Body of pancreas (tissue), 4 donors: ENCODE data around the gene WFIKKN1. TPM values are rescaled to one million over a fixed set of nuclear protein-coding genes. Genes with fewer than 3 reads are reported as not detected.

Experiments
- ATAC-seq: fragments of 150-250 bp; one replicate; pipeline ENCODE4 v1.9.1; 2016
- DNase-seq, 4 donors: peaks; one replicate each; pipeline ENCODE4 v3.0.0-alpha.2; 2019
- H3K27ac ChIP-seq, 4 donors: fragments of 200-600 bp; sonication (generic); 1 replicate in 3 of 4; 2 replicates in 1 of 4; pipeline versions ENCODE4 v1.5.1 to v1.6.1; 2016 to 2019; ENCODE audit warnings: mild to moderate bottlenecking in 1 of 4, mixed read lengths in 1 of 4, moderate library complexity in 1 of 4
- H3K27me3 ChIP-seq, 2 donors: fragments of 200-600 bp; sonication (generic); one replicate each; pipeline ENCODE4 v1.6.0; 2016; ENCODE audit warnings: mild to moderate bottlenecking in 1 of 2
- H3K36me3 ChIP-seq, 2 donors: fragments of 200-600 bp; sonication (generic); replicated peaks in 1 of 2; 2 replicates each; pipeline ENCODE4 v1.5.1; 2016; ENCODE audit warnings: low read depth in 2 of 2; ENCODE audit not compliant: insufficient read depth in 1 of 2
- H3K4me1 ChIP-seq: fragments of 200-600 bp; sonication (generic); one replicate; pipeline ENCODE4 v1.6.0; 2016
- H3K4me3 ChIP-seq, 2 donors: fragments of 200-600 bp; sonication (generic); 1 replicate in 1 of 2; 2 replicates in 1 of 2; pipeline ENCODE4 v1.5.1; 2016 to 2019
- H3K9me3 ChIP-seq, 3 donors: fragments of 200-600 bp; sonication (generic); 1 replicate in 2 of 3; 2 replicates in 1 of 3; pipeline ENCODE4 v1.5.1; 2016
- POLR2A ChIP-seq, 3 donors: fragments of 450-650 bp; IDR thresholded peaks; one replicate each; pipeline ENCODE4 v1.6.1; 2016; ENCODE audit warnings: antibody characterized with exemption in 3 of 3, mild to moderate bottlenecking in 2 of 3
- WGBS, 2 donors: methylation state at CpG; one replicate each; pipeline ENCODE4 v1.1.5; 2017; 5-methylcytosine and 5-hydroxymethylcytosine counted together
- intact Hi-C: fragments of 100-400 bp; cut with DNase I; formaldehyde crosslinking; loops from one replicate; pipeline ENCODE4 v1.15.1; 2023
- total RNA-seq, 2 donors: library from RNA; depleted of rRNA; stranded (reverse); fragments of >200 nt; gene quantifications; one replicate each; pipeline ENCODE4 v1.1.0, GENCODE V29; 2016
- TF ChIP-seq, protein P1 (sequence below), 7 experiments: fragments of 450-650 bp in 4 of 7; fragments of 200-600 bp in 3 of 7; sonication (generic) in 3 of 7; IDR thresholded peaks; one replicate each; pipeline ENCODE4 v1.5.1; 2016 to 2019; ENCODE audit warnings: antibody characterized with exemption in 7 of 7

Gene WFIKKN1
- total RNA-seq, 2 donors from 2014 or later: 3.9 to 5.6 TPM

DNA sequence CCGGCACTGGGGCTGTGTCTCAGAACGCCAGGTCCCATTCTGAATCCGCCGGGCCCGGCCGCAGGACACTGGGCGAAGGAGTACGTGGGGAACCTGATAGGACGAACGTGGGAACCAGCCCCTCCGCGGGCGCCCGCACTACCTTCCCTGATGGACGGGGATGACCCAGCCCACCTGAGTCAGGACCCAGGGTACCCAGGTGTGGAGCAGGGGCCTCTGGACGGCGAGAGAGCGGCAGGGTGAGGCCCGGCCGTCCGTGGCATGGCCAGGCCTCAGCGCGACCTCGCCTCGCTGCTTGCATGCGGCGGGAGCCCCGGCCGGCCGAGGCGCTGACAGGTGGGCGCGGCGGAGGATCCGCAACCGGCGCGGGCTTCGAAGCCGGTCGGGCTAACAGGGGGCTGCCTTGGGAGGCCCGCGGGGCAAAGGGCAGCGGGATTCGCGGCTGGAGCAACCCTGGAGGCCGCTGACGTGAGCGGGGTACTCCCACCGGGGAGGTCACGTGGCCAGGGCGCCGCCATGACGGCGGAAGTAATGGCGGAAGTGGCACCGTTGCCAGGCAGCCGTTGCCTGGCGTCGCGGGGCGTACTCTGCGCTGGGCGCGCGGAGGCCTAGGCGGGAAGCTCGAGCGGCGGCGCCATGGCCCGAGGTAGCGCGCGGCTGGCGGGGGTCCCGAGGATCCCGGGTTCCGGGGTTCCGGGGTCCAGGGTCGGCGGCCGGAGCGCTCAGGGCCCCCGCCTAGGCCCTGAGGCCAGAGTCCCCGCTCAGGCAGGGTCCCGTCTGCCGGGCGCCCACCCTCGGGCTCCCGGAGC lies 18.2 kb downstream of the WFIKKN1 start, which contains the start of gene WDR90:
Gene WDR90, plus strand, starts transcription at position 585 of the 809 bp plus-strand sequence. Its CDS starts 52 bp downstream, at position 637.
- peak within 1 kb of the TSS; percentile 92 to 96 (median 95) for H3K27ac ChIP-seq
- peak within 1 kb of the TSS; percentile 37 to 70 for H3K4me3 ChIP-seq
- no peaks in the 10 kb centered on the region for H3K27me3 ChIP-seq
- TF ChIP-seq, protein P1, sequence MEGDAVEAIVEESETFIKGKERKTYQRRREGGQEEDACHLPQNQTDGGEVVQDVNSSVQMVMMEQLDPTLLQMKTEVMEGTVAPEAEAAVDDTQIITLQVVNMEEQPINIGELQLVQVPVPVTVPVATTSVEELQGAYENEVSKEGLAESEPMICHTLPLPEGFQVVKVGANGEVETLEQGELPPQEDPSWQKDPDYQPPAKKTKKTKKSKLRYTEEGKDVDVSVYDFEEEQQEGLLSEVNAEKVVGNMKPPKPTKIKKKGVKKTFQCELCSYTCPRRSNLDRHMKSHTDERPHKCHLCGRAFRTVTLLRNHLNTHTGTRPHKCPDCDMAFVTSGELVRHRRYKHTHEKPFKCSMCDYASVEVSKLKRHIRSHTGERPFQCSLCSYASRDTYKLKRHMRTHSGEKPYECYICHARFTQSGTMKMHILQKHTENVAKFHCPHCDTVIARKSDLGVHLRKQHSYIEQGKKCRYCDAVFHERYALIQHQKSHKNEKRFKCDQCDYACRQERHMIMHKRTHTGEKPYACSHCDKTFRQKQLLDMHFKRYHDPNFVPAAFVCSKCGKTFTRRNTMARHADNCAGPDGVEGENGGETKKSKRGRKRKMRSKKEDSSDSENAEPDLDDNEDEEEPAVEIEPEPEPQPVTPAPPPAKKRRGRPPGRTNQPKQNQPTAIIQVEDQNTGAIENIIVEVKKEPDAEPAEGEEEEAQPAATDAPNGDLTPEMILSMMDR (IDR thresholded peaks at IDR 0.05): peak in 1 of 7 experiments; percentile 10
- TF ChIP-seq POLR2A (IDR thresholded peaks at IDR 0.05): peak; percentile 39 to 63 (median 56)
- DNase-seq: peak; percentile 92 to 94 (median 92)
- 8% methylated on average over 90 of the region's 91 CpGs; no CpG with 5 or more reads in 1 of the 2 donors for WGBS, 2 donors
- peak; percentile 89 for ATAC-seq
- no peaks in the 10 kb centered on the region for H3K9me3 ChIP-seq
- intact Hi-C loops: no loop called here
- H3K36me3 ChIP-seq: no peaks in the 10 kb centered on the region
- H3K4me1 ChIP-seq: peaks cover 65% of the 10 kb centered on the region

DNA sequence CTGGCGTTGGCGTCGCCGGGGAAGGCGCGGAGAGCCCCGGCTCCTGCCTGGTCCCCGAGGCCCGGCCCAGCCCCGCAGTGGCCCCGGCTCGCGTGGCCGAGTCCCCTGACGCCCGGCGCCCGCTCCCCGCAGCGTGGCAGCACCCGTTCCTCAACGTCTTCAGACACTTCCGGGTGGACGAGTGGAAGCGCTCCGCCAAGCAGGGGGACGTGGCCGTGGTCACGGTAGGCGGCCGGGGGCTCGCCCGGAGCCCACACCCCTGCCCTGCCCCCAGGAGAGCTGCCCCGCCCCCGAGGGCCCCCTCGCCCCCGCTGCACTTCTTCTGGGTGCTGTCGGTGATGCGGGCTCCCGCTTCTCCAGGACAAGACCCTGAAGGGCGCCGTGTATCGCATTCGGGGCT lies 18.8 kb downstream of the WFIKKN1 start:
- ATAC-seq (no peak), DNase-seq (no peak)
- H3K4me3 ChIP-seq: peak overlapping the region; percentile 37 to 70
- no peaks in the 10 kb centered on the region for H3K9me3 ChIP-seq
- H3K27ac ChIP-seq: peak overlapping the region in 3 of 4 donors; percentile 95 to 96 (median 95)
- H3K4me1 ChIP-seq: peaks cover 58% of the 10 kb centered on the region
- H3K27me3 ChIP-seq: no peaks in the 10 kb centered on the region
- TF ChIP-seq, protein P1 (IDR thresholded peaks at IDR 0.05): no peak
- no peak for TF ChIP-seq POLR2A (IDR thresholded peaks at IDR 0.05)
- intact Hi-C loops: no loop called here
- 2 to 18% methylated on average over 7 to 43 of the region's 44 CpGs for WGBS, 2 donors
- H3K36me3 ChIP-seq: no peaks in the 10 kb centered on the region

DNA sequence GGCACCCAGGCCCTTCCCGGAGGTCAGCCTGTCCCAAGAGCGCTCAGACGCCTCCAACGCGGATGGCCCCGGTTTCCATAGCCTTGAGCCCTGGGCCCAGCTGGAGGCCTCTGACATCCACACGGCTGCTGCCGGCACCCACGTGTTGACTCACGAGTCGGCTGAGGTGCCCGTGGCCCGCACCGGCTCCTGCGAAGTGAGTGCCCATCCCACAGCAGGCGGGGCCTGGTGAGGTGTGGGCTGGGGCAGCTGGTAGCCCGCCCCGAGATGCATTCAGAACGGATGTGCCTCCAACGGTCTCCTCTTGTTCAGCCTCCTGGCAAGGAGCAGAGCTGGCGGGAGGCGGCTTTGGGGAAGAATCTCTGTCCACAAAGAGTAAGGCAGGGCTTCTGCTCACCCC lies 21.1 kb downstream of the WFIKKN1 start:
- WGBS, 2 donors: 93 to 94% methylated on average over 6 to 18 of the region's 22 CpGs
- DNase-seq (no peak), ATAC-seq (no peak)
- H3K36me3 ChIP-seq: no peaks in the 10 kb centered on the region
- H3K27ac ChIP-seq: no peak overlapping the region
- no peak overlapping the region for H3K4me3 ChIP-seq
- TF ChIP-seq, protein P1 (IDR thresholded peaks at IDR 0.05): no peak
- TF ChIP-seq POLR2A (IDR thresholded peaks at IDR 0.05): no peak
- H3K4me1 ChIP-seq: peaks cover 36% of the 10 kb centered on the region
- H3K27me3 ChIP-seq: no peaks in the 10 kb centered on the region
- intact Hi-C loops: no loop called here
- H3K9me3 ChIP-seq: no peaks in the 10 kb centered on the region

- Histone ChIP-seq H3K9me3 (no peaks in the 10 kb centered on the region), H3K27me3 (no peaks in the 10 kb centered on the region), H3K27ac (no peak overlapping the region), H3K36me3 (no peaks in the 10 kb centered on the region), H3K4me1 (peaks cover 28% of the 10 kb centered on the region), H3K4me3 (no peak overlapping the region)
- no peak for TF ChIP-seq POLR2A (IDR thresholded peaks at IDR 0.05)
- TF ChIP-seq, protein P1 (IDR thresholded peaks at IDR 0.05): no peak
- intact Hi-C loops: no loop called here
- 88 to 89% methylated on average over 14 to 25 of the region's 28 CpGs for WGBS, 2 donors
- ATAC-seq: no peak
- DNase-seq: no peak
These were observed 21.9 kb downstream of the WFIKKN1 start for GRCh38 chr16:652454-653305.
